ENCODE measurements around the gene PMAIP1. TPM values are rescaled to one million over a fixed set of nuclear protein-coding genes. Genes with fewer than 3 reads are reported as not detected.

PMAIP1 gene
- 43.1 TPM for total RNA-seq (2013)
- polyA plus RNA-seq (10 to 100 TPM; 40.8 to 56.6 (median 55.7) TPM), polyA minus RNA-seq (14.4 and 18.3 TPM in 2 replicates), total RNA-seq (98.1 to 1,340 (median 268) reads per million in 11 experiments)

DNA sequence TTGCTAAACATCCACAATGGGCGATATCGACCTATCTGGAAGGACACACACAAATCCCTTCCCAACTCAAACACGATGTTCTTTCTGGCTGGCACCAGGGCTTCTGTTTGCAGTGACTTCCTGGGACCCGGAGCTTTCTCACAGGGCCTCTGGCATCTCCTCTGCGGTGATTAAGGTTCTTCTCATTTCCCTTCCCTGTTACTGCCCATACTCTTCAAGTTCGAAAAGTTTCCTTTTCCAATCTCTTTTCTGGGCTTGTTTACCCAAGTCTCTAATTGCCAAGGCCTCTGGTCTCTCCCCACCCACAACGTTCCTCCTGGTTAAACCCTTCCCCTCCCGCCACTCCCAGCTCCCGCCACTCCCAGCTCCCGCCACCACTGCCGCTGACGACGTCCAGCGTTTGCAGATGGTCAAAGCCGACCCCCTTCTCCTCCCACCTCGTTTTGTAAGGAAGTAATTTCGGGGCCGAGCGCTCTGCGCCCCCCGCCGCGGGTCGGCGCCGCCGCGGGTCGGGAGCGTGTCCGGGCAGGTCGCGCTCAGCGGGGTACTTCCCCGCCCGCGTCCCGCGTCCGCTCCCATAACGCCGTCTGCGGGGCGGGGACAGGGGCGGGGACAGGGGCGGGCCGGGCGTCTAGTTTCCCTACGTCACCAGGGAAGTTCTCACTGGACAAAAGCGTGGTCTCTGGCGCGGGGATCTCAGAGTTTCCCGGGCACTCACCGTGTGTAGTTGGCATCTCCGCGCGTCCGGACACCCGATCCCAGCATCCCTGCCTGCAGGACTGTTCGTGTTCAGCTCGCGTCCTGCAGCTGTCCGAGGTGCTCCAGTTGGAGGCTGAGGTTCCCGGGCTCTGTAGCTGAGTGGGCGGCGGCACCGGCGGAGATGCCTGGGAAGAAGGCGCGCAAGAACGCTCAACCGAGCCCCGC lies at the start of gene PMAIP1:
PMAIP1 (plus strand) TSS at position 699 of the 924 bp plus-strand sequence; CDS start at position 881, 182 bp downstream.
- Mint-ChIP-seq H3K9me3 (no peaks in the 10 kb centered on the region), H3K4me1 (peaks cover 46% of the 10 kb centered on the region)

More for the DNA sequence above, at the start of gene PMAIP1:
- Histone ChIP-seq H3K79me2 (ENCODE audit: insufficient read depth, low read length) (peaks cover 62% of the 10 kb centered on the region), H3K27ac (ENCODE audit: low read depth in 1 of 2, low read length in 2 of 2) (peak within 1 kb of the TSS; percentile 96 to 97), H3K4me1 (ENCODE audit: control insufficient read depth in 1 of 2, insufficient read depth in 2 of 2, low read length in 2 of 2) (peaks cover 26 to 53% of the 10 kb centered on the region in 2 donors), H3K9me3 (replicated peaks in 1 of 2; ENCODE audit: control insufficient read depth in 1 of 2, insufficient read depth in 1 of 2, low read length in 2 of 2) (no peaks in the 10 kb centered on the region), H4K20me1 (ENCODE audit: insufficient read depth, low read length) (peaks cover 13% of the 10 kb centered on the region), H3K4me2 (replicated peaks; ENCODE audit: extremely low read depth, low read length, poor library complexity, severe bottlenecking) (peak within 1 kb of the TSS; percentile 84), H3K9ac (ENCODE audit: insufficient read depth, low read length, poor library complexity, severe bottlenecking) (peak within 1 kb of the TSS; percentile 91), H2AFZ (ENCODE audit: insufficient read depth, low read depth, low read length, poor library complexity, severe bottlenecking) (peak within 1 kb of the TSS; percentile 91), H3K4me3 (replicated peaks in 1 of 3; ENCODE audit: low read depth in 2 of 3, low read length in 3 of 3) (peak within 1 kb of the TSS; percentile 93 to 97 (median 95)), H3K27me3 (ENCODE audit: control insufficient read depth in 2 of 2, insufficient read depth in 2 of 2, low read length in 2 of 2) (no peaks in the 10 kb centered on the region), H3K36me3 (replicated peaks in 1 of 2; ENCODE audit: control insufficient read depth in 1 of 2, insufficient read depth in 2 of 2, low read length in 2 of 2) (peaks cover 11 to 12% of the 10 kb centered on the region in 2 donors)
- Mint-ChIP-seq H3K27ac (peak within 1 kb of the TSS; percentile 95 to 99 (median 97)), H3K27me3 (ENCODE audit: low read depth in 3 of 3) (peaks cover 0 to 7% (median 4%) of the 10 kb centered on the region in 3 donors), H3K36me3 (peaks cover 11 to 15% of the 10 kb centered on the region in 2 donors), H3K4me3 (peak within 1 kb of the TSS; percentile 95 to 96)
- TF ChIP-seq, protein P1, sequence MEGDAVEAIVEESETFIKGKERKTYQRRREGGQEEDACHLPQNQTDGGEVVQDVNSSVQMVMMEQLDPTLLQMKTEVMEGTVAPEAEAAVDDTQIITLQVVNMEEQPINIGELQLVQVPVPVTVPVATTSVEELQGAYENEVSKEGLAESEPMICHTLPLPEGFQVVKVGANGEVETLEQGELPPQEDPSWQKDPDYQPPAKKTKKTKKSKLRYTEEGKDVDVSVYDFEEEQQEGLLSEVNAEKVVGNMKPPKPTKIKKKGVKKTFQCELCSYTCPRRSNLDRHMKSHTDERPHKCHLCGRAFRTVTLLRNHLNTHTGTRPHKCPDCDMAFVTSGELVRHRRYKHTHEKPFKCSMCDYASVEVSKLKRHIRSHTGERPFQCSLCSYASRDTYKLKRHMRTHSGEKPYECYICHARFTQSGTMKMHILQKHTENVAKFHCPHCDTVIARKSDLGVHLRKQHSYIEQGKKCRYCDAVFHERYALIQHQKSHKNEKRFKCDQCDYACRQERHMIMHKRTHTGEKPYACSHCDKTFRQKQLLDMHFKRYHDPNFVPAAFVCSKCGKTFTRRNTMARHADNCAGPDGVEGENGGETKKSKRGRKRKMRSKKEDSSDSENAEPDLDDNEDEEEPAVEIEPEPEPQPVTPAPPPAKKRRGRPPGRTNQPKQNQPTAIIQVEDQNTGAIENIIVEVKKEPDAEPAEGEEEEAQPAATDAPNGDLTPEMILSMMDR (IDR thresholded peaks at IDR 0.05) = no peak
- intact Hi-C loops (cut with micrococcal nuclease) = loop anchor here (2.0 to 10.0 kb wide), 2 partner anchors 17 to 45 kb away; no protein-coding TSS in a partner anchor
- peak; percentile 86 to 95 (median 87) for DNase-seq
- WGBS (ENCODE audit: insufficient coverage) = under 1% methylated on average over 69 of the region's 73 CpGs

Data from CD14-positive monocyte (primary cell).